AG09319 (cell line): ENCODE measurements around the gene TADA1.

ENCODE experiments used
- DNase-seq: peaks from one replicate; pipeline ENCODE4 v3.0.0-alpha.2; 2010; ENCODE audit warnings: low read depth; ENCODE audit errors: extremely low read depth
- TF ChIP-seq, protein P1 (sequence below): IDR thresholded peaks from 2 replicates; pipeline ENCODE4 v1.5.1; 2011; ENCODE audit warnings: low read depth, mild to moderate bottlenecking, inconsistent platforms, low read length, moderate library complexity

Gene TADA1

DNA sequence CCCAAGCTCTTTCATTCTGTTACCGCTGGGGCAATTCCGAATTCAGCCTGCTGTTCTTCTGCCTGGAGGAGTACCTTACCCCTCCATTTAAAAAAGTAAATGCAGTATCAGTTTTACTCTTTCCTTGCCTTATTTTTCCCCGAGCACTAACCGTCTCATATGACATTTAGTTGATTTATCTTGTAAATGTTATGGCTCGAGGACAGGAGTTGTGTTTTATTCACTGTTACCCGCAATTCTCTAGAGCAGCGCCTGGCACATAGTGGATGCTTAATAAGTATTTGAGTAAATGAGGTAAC, 425 bp upstream of the TADA1 start:
- no peak for DNase-seq
- TF ChIP-seq, protein P1, sequence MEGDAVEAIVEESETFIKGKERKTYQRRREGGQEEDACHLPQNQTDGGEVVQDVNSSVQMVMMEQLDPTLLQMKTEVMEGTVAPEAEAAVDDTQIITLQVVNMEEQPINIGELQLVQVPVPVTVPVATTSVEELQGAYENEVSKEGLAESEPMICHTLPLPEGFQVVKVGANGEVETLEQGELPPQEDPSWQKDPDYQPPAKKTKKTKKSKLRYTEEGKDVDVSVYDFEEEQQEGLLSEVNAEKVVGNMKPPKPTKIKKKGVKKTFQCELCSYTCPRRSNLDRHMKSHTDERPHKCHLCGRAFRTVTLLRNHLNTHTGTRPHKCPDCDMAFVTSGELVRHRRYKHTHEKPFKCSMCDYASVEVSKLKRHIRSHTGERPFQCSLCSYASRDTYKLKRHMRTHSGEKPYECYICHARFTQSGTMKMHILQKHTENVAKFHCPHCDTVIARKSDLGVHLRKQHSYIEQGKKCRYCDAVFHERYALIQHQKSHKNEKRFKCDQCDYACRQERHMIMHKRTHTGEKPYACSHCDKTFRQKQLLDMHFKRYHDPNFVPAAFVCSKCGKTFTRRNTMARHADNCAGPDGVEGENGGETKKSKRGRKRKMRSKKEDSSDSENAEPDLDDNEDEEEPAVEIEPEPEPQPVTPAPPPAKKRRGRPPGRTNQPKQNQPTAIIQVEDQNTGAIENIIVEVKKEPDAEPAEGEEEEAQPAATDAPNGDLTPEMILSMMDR, result no peak; the same call in 1 of the 2 replicates

DNA sequence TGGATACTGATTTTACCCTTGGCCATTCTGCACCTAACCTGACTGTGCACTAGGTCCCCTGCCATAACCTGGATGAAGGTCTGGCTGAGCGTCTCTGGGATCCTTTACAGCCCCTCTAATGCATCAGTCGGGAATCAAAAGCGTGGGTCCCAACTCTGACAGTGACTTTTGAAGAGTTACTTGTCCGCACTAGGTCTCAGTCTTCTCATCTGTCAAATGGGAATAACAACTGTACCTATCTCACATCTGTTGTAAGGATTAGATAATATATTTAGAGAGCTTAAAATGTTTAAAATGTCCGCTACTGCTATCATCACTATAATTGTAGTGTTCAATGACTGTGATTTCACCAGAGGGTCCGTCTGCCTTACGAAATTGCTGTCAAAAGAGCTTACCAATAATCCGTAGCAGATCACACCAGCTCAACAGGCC, 746 bp downstream of the TADA1 start:
- TF ChIP-seq, protein P1, result no peak
- DNase-seq, result no peak

DNA sequence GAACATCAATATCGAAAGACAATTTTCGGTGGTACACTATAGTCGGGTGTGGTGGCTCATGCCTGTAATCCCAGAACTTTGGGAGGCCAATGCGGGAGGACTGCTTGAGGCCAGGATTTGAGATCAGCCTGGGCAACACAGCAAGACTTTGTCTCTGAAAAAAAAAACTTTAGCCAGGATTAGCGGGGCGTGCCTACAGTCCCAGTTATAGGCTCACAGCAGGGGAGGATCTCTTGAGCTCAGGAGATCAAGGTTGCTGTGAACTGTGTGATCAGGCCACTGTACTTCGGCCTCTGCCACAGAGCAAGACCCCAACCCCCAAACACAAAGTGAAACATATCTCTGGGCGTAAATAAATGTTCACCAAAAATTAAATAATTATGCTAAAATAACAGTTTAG, 1.6 kb downstream of the TADA1 start:
- no peak for DNase-seq
- TF ChIP-seq, protein P1, result no peak

DNA sequence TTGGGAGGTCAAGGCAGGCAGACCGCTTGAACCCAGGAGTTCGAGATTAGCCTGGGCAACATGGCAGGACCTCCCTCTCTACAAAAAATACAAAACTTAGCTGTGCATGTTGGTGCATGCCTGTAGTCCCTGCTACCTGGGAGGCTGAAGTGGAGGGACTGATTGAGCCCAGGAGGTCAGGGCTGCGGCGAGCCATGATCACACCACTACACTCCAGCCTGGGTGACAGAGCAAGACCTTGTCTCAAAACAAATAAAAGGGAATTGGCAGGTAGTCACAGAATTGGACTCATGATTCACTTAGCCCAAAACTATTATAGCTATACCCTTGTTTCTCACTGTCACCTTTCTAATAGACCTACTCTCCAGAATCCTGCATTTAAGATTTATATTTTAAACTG, 5.5 kb downstream of the TADA1 start:
- TF ChIP-seq, protein P1, result no peak
- no peak for DNase-seq

DNA sequence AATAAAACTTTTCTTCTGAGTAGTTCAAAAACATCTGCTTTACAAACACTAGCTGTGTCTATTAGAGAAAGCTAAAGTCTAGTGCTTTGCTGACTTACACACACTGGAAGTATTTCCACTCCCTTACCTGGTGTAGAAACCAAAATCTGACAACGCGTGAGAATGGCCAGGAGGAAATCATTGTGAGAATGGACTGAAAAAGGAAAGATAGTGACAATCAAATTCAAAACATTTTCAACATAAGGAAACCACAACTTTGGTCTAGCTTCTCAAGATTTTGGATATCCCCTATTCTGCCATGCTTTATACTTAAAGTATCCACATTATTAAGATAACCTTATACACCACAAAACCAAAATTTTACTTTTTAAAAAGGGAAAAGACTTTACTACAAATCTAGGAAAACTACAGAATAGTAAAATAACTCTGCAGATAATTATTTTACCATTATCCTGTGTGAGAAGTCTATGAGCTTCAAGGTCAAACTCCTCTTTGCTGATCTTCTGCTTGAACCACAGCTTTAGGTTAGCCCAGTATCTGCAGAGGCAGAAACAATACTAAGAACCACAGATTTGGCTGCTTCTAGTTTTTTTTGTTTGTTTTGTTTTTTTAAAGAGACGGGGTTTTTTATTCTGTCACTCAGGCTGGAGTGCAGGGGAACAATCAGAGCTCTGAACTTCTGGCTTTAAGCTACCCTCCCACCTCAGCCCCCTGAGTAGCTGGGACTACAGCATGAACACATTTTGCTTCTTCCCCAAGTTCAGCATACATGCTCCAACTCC, 6.6 kb downstream of the TADA1 start:
- TF ChIP-seq, protein P1, result no peak
- DNase-seq, result no peak

DNA sequence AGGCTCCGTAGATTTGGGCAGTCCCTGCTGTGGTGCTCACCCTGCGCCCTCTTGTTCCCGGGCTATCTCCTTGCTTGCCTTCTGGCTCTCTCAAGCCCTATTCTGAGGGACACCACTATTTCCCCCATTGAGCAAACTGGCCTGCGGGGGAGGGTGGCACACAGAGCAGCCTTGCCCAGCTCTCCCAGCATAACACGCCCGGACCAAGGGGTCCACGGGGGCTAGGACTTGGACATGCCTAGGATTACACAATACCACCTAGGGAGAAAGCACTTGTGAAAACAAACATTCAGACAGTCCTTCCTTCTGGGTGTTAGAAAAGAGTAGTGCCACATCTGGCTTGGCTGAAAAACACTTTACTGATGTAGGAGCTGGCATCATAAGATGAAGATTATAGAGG, 7.4 kb downstream of the TADA1 start:
- TF ChIP-seq, protein P1, result no peak
- no peak for DNase-seq

DNA sequence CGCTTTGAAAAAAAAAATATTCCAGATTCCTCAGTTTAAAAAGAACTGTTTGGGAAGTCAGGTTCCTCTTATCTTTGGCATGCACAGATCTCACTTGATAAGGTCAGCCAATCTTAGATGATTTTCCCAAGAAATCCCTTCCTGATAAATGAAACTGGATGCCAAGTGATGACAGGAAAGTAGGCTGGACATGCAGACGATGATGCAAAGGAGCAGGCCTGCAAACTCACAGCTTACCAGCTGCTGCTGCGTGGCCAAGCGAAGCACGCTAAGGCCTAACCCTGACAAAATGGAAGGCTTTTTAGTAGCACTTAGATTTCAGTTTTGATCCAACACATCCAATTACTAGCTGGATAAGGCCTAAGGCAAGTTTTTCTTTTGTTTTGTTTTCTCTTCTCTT, 10.1 kb downstream of the TADA1 start:
- no peak for DNase-seq
- TF ChIP-seq, protein P1, result no peak
